ENCODE results near the gene OR5T1. TPM values are rescaled to one million over a fixed set of nuclear protein-coding genes. Genes with fewer than 3 reads are reported as not detected.

OR5T1 gene
- not detected for polyA plus RNA-seq (2013, experiment 1 of 2; ENCODE audit: insufficient read length)
- polyA plus RNA-seq (2013, experiment 2 of 2; ENCODE audit: insufficient read length): not detected

- DNase-seq: no peak
Observed at GRCh38 chr11:56273854-56274253, at the start of gene OR5T1. TSS of gene OR5T1 (plus strand) at chr11:56274154. CDS start at chr11:56275639, 1,485 bp downstream.

- DNase-seq: no peak
Observed at GRCh38 chr11:56234155-56234554, 39.8 kb upstream of the OR5T1 start, which contains the start of gene OR5T2. TSS of gene OR5T2 (minus strand) at chr11:56234255. CDS start at chr11:56233062, 1,193 bp downstream.

GRCh38 chr11:56251954-56252353 lies 22.0 kb upstream of the OR5T1 start, which contains the start of gene OR5T3:
TSS of gene OR5T3 (plus strand) at chr11:56252254. CDS start at chr11:56252254, 0 bp downstream.
- DNase-seq: no peak

- DNase-seq: no peak
Observed at GRCh38 chr11:56271092-56271491, 2.9 kb upstream of the OR5T1 start.

- no peak for DNase-seq
Observed at GRCh38 chr11:56292154-56292553, 18.2 kb downstream of the OR5T1 start, which contains the start of gene OR8H1. TSS of gene OR8H1 (minus strand) at chr11:56292254. CDS start at chr11:56291062, 1,192 bp downstream.

GRCh38 chr11:56296898-56297297 lies 22.9 kb downstream of the OR5T1 start:
- no peak for DNase-seq

- no peak for DNase-seq
Observed at GRCh38 chr11:56307836-56308235, 33.9 kb downstream of the OR5T1 start.

- no peak for DNase-seq
Observed at GRCh38 chr11:56314844-56315243, 40.9 kb downstream of the OR5T1 start, which contains the start of gene OR8K3. TSS of gene OR8K3 (plus strand) at chr11:56315144. CDS start at chr11:56318307, 3,163 bp downstream.

Measured in fibroblast of skin of abdomen (primary cell).